ENCODE data around the gene CDH4.

DNA sequence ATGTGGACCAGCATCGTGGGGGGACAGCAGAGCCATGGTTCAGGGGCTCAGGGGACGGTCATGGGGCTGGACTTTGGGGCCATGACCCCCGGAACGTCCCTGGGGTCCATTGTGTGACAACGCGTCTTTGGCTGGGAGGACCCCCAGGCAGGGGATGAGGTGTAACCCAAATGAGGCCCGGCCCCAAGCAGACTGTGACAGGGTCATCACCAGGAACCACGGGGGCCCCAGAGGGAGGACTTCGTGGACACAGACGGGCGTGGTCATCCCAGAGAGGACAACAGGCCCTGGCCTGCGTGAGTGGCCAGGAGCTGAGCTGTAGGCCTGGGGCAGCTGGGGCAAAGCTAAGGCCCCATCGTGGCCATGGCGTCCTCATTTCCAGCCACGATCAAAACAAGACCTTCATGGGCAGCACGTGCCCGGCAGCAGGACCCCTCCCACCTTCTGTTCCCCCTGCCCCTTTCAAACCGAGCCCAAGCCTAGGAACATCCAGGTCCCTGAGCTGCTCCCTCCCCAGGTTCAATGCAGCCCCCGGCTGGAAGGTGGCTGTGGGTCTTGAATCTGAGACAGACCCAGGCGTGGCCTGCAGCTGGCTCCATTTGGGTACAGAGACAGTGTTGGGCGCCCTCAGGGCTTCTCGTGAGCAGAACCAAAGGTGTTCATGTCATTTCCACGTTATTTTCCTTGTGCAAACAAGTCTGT is 625.9 kb downstream of the CDH4 start:
- TF ChIP-seq, protein P1, sequence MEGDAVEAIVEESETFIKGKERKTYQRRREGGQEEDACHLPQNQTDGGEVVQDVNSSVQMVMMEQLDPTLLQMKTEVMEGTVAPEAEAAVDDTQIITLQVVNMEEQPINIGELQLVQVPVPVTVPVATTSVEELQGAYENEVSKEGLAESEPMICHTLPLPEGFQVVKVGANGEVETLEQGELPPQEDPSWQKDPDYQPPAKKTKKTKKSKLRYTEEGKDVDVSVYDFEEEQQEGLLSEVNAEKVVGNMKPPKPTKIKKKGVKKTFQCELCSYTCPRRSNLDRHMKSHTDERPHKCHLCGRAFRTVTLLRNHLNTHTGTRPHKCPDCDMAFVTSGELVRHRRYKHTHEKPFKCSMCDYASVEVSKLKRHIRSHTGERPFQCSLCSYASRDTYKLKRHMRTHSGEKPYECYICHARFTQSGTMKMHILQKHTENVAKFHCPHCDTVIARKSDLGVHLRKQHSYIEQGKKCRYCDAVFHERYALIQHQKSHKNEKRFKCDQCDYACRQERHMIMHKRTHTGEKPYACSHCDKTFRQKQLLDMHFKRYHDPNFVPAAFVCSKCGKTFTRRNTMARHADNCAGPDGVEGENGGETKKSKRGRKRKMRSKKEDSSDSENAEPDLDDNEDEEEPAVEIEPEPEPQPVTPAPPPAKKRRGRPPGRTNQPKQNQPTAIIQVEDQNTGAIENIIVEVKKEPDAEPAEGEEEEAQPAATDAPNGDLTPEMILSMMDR (conservative IDR thresholded peaks at IDR 0.05): no peak
- TF ChIP-seq ZFX (IDR thresholded peaks at IDR 0.05): no peak

Data from C4-2B (cell line).